ENCODE results near the gene STARD7.
"Not testable (repeated sequence)": the region's sequence is repeated elsewhere in the genome, so short reads cannot be mapped to it uniquely, and the experiment has no call there.

The STARD7 gene

DNA sequence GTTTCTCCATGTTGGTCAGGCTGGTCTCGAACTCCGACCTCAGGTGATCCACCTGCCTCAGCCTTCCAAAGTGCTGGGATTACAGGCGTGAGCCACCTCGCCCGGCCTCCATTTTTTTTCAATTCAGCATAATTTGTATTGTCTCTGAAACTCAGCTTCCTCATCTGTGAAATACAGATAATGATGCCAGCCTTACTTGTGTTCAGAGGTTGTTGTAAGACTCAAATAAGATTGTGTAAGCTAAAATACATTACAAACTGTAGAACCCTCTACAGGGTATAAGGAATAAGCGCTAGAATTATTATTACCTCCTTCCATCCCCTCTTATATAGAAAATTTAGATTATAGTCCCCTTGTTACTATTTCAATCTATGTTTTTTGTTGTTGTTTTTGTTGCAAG lies 24.8 kb upstream of the STARD7 start:
- no peak for DNase-seq

DNA sequence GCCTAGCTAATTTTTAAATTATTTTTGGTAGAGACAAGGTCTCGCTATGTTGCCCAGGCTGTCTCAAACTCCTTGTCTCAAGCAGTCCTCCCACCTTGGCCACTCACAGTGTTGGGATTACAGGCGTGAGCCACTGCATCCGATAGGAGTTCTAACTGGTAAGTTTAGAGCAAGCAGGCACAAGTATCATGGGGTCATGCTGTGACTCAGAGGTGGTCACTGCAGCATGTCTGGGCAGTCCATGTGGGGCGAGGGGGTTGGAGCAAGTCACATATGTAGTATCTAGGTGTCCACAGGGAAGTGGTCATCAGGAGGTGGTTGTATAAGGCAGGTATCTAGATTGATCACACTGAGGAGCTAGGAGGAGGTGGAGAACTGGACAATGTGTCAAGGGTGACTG lies 22.7 kb upstream of the STARD7 start:
- DNase-seq = no peak

DNA sequence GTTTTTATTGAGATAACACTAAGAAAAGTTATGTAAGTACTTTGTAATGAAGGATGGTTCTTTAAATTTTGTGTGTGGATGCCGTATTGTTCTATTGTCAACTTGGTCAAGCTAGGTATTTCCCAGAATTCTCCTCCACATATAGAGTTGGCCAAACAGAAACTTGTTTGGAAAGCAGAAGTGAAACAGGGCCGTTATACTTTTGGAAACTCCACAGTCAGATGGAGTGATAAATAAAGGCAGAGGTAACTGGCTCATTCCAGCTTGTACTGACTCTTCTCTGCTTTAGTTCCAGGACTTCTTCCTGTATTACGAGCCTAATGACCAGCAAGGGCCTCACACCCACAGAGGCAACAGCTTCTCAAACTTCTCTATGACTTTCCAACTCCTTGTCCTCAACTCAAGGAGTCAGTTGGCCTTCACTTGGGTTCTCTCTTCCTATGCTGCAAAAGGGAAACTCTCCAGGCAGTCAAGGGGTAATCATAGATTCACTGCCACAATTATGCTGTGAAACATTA lies 16.4 kb upstream of the STARD7 start:
- DNase-seq = no peak

DNA sequence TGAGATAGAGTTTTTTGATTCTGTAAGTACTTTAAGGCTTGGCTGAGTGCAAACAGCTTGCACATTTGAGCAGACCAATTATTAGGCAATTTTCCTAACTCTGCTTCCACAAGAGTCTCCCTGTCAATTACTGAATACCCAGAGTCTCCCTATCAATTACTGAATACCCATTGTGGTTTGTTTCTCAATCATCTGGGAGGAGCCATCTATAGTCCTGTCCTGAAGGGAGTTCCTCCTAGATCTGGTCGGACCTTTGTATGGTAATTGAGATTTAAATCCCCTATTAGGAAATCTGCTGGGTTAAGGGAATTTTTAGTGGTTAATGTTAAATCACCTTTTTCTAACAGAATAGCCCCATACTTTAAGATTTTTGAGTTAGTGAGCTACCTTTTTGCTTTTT lies 12.5 kb upstream of the STARD7 start:
- not testable (repeated sequence) for DNase-seq

DNA sequence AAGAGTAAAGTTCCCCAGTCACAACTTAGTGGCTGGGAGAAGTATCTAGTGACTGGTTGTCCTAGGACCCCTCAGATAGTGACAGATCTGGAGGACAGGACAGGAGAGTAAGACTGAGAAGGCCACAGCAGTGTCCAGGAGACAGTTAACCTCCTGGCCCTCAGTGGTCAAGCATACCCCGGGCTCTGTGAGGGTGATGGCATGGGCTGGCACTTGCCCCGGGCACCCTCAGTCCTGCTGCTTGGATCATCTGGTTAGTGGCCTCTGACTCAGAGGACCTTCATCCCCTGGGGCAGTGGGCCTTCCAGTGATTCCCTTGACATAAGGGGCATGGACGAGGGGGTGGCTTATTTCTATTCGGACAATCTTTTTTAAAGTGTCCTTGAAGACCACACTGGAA lies 11.3 kb upstream of the STARD7 start:
- not testable (repeated sequence) for DNase-seq

DNA sequence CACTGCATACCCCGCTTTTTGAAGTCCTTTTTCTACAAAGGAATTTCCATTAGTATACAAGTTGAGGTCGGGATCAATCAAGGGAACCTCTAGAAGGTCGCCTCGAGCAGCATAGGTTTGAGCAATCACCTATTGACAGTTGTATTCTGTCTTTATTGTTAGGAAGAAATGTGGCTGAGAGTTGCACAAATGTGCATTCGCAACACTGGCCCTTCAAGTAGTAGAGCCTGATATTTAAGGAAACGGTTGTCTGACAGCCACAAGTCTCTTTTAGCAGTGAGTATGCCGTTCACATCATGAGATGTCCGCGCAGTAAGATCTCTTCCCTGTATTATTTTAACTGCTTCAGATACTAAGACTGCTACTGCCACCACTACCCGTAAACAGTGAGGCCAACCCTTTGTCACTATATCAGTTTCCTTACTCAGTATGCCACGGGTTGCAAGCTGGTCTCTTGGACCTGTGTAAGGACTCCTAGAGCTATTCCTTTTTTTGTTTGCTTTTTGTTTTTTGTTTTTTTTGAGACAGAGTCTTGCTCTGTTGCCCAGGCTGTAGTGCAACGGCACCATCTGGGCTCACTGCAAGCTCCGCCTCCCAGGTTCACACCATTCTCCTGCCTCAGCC lies 10.0 kb upstream of the STARD7 start:
- DNase-seq = no peak

DNA sequence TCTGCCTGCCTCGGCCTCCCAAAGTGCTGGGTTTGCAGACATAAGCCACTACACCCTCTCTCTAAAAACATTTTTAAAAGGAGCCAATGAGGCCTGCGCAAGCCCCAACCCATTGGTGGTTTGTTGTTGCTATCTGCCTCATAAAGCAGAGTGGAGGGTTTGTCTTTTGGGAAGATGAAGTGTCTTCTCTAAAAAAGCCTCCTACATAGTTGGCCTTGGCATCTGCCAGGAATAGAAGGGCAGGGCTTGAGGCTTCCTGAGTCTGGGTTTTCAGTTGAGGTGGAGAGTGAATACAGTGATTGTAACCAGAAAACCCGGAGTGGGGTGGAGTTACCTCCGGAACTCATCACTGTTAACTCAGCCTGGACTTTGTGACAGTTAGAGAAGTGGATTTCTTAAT lies 5.9 kb upstream of the STARD7 start:
- no peak for DNase-seq

DNA sequence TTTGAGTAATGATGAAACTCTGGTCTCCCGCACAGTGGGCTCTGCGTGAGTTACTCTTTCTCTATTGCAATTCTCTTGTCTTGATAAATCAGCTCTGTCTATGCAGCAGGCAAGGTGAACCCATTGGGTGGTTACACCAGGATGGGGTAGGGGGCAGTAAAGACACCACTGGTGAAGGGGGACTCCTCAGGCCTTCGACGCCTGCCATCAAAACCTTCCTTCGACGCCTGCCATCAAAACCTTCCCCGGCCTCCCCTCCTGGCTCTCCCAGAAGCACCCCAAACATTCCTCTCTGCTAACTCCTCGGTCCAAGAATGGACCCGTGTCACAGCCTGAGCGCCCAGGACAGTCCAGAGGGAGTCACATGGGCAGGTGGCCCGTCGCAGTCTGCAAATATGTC lies 4.8 kb upstream of the STARD7 start:
- no peak for DNase-seq

DNA sequence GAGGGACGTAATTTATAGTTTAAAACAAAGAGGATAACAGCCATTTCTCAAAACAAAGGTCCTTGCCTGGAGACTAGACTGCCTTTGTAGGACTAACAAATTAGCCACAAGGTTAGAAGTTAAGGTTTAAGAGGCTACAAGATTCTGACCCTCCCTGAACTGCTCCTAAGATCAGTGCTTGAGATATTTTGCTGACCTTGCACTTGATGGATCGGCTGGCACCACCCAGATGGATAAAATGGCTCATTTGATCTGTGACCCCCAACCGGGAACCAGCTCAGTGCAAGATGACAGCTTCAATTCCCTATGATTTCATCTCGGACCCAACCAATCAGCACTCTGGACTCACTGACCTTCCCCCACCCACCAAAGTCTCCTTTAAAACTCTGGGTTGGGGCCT lies 3.7 kb upstream of the STARD7 start:
- DNase-seq = no peak

DNA sequence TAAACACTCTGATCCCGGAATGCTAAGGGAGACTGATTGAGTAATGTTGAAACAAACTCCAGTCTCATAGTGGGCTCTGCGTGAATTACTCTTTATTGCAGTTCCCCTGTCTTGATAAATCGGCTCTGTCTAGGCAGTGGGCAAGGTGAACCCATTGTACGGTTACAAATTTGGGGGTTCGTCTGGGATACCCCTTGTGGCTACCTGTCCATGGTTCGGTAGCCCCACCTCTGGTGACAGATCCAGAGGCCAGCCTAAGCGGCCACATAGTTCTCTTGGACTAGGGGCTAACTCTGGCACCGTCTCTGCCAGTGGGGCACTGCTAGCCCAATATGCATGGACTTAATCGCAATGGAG lies 1.1 kb upstream of the STARD7 start:
- no peak for DNase-seq

DNA sequence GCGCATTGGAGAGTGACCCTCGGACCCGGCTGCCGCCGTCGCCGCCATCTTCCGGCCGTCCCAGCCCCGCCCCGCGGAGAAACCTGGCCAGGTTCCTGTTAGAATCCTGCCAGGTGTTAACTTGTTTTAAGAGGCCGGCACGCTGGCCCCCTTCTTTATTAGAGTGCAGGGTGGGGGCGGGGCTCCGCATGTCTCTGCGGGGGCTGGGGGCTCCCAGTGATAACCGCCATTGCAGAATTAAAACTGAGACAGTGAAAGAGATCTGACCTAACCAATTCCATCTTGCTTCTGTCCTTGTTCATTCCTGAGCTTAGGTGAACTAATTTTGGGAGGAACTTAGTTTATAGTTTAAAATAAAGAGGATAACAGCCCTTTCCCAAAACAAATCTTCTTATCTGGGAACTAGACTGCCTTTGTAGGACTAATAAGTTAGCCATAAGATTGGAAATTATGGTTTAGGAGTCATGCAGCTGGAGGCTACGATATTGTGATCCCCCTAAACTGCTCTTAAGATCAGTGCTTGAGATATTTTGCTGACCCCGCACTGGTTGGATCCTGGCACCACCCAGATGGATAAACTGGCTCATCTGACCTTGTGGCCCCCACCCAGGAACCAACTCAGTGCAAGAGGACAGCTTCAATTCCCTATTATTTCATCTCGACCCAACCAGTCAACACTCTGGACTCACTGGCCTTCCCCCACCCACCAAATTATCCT lies 543 bp upstream of the STARD7 start:
- no peak for DNase-seq

DNA sequence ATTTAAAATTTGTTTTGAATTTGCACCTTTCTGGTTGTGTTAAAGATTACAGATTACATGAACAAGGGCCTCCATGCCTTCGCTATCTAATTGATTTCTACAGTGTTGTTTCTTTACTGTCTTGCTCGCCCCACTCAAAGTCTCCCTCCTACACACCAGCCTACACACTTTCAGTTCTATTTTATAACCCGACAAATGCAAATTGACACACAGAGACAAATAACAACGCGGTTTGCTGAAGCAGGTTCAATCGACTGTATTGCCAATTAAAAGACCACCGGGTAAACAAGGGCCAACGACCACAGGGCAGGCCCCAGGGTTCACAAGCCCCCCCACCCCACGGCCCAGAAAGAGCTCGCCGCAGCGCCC lies 869 bp downstream of the STARD7 start:
- no peak for DNase-seq

DNA sequence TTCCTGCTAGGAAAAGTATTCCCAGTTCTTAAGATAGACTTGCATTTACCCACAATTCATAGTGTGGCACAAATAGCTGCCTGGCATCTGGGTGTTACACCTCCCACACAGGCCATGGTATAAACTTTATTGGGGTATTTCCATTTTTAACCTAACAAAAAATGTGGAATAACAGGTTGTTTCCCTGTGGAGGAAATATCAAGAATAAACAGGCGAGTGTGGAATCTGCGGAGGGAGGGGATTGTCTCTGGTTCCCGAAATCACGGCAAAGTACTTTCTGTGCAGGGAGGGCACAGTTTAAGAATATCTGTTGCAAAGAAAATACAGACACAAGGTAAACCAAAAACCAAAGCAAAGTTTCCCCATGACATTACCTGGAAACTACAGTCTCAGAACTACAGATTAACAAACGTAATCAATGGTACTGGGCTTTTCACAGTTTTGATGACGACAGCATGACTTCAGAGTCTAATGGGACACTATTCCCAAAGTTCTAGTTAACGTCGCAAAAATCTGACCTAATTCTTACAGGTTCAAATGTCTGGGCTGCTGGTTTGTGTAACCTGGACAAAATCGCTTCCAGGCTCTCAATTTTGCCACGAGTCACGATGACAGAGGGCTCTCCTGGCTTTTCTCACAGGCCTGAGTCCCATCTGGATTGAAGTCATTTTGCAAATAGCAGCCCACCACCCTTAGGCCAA lies 1.4 kb downstream of the STARD7 start:
- no peak for DNase-seq

DNA sequence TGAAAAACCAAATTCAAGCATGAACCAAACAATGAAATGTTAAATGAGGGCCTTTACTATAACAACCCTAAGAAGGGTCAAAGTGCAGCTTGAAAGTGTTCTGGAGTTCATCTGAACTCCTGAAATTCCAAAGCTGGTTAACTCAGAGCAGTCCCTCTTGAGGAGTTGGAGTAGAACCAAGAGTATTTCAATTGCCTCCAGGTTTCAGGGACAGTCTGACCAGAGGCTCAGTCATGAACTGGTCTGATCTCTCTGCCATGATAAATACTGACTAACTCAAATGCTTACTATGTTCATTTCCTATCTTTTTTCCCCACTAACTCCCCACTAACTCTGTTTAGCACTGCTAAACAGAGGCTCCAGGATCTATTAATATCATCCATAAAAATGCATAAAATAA lies 2.7 kb downstream of the STARD7 start:
- no peak for DNase-seq

DNA sequence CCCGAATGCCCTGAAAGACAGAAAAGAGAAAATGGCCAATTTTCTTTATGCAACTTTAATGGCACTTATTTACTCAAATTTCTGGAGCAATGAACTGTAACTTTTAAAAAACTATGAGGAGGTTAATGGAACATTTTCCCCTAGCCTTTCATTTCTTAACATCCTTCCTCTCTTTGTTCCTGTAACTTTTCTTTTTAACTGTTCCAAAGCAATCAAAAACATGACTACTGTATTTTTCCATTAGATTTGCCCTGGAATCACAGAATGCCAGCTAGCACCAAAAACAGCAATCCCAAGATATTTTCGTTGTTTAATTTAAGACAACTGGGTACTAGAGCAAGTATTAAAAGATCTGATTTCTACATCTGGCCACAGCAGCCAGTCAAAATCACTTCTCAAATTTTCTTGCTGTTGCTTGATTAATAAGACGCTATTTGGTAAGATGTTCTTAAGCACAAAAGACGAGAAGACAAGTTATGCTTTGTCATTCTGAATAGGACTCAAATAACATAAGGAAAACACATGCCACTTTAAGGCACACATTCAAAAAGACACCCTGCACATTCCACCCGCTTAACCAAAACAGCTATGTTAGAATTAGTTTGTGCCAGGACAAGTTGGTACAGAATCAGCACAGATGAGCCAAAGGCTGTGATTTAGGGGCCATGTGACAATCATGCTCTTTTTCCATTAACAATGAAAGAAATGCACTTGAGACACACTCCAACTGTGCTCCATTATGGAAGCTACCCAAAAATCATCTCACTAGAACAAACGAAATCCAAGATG lies 3.6 kb downstream of the STARD7 start:
- DNase-seq = no peak

DNA sequence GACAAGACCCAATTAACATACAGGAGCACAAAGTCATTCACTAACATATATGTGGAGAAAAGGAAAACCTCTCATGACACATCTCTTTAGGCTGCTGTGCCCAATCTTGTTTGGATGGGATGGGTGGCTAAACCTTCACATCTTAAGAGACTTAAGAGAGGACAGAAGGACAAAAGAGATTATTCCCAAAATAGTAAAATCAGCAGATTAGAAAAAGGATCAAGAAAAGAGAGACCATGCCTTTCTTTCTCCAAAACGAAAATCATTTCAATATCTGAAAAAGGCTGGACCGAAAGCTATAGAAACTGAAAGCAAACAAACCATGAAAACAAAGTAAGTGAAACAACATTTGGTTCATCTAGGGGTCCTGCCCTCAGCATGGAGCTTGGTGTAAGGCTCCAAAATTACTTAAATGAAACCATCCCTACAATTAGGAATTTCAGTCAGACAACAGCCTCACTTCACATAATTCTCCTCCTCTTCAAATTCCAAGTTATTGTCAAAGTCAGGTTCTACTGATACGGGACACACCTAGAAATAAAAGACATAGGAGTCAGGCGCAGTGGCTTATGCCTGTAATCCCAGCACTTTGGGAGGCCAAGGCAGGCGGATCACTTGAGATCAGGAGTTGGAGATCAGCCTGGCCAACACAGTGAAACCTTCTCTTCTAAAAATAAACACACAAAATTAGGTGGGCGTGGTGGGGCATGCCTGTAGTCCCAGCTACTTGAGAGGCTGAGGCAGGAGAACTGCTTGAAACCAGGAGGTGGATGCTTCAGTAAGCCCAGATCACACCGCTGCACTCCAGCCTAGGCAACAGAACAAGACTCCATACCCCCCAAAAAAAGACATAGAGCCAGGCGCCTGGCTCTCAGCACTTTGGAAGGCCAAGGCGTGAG lies 5.2 kb downstream of the STARD7 start:
- DNase-seq = no peak

DNA sequence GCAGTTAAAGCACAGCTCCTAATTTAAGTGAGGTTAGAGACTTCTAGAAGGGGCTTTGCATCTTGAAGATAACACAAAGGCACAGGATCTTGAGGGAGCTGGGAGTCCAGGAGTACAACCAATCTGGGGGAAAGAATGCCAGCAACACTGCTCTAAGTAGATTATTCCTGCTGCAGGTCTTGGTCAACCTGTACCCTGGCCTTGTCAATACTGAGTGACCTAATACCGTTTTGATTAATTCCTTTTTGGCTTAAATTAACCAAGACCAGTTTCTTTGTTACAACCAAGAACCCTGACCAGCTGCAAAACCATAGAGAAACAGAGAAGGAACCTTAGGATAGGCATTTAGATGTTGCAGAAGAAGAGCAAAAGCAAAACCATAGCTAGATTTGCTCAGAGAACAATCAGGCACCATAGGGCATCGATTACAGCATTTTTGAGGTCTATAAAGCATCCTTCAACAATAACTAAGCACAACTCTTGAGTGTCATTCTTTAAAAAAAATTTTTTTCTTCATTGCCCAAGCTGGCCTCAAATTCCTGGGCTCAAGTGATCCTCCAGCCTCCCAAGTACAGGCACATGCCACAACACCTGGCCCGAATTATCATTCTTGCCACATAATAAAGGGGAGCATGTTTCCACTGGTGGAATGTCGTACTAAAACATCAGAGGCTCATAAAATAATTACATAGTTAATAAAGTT lies 6.3 kb downstream of the STARD7 start:
- DNase-seq = no peak

DNA sequence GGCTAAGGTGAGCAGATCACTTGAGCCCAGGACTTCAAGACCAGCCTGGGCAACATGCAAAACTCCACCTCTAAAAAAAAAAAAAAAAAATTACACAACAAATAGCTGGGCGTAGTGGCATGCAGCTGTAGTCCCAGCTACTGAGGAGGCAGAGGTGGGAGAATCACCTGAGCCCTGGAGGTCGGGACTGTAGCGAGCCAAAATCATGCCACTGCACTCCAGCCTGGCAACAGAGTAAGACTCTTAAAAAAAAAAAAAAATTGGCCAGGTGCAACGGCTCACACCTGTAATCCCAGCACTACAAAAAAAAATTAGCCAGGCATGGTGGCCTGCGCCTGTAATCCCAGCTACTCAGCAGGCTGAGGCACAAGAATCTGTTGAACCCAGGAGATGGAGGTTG lies 7.3 kb downstream of the STARD7 start:
- DNase-seq = no peak

DNA sequence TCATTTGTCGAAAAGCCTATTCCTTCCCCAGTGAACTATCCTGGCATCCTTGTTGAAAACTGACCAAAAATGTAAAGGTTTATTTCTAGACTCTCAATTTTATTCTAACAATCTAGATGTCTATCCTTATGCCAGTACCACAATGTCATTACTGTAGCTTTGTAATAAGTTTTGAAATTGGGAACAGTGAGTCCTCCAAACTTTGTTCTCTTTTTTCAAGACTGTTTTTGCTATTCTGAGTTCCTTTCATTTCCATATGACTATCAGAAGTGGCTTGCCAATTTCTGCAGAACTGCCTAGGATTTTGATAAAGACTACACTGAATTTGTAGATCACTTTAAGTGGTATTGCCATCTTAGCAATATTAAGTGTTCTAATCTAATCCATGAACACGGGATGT lies 9.7 kb downstream of the STARD7 start:
- DNase-seq = no peak

DNA sequence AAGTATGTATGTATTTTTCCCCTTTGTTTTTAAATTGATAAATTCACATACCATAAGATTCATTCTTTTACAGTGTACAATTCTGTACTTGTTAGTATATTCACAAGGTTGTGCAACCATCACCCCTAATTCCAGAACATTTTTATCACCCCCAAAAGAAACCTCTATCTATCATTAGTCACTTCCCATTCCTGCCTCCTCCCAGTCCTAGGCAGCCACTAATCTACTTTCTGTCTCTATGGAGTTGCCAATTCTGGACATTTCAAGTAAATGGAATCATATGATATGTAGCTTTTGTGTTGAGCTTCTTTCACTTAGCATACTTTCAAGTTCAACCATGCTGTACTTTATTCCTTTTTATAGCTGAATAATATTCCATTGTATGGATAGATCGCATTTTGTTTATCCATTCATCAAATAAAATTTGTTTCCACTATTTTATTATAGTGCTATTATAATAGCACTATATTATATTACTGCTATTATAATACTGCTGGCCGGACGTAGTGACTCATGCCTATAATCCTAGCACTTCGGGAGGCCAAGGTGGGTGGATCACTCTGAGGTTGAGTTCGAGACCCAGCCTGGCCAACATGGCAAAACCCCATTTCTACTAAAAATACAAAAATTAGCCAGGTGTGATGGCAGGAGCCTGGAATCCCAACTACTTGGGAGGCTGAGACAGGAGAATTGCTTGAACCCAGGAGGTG lies 10.9 kb downstream of the STARD7 start:
- DNase-seq = no peak

DNA sequence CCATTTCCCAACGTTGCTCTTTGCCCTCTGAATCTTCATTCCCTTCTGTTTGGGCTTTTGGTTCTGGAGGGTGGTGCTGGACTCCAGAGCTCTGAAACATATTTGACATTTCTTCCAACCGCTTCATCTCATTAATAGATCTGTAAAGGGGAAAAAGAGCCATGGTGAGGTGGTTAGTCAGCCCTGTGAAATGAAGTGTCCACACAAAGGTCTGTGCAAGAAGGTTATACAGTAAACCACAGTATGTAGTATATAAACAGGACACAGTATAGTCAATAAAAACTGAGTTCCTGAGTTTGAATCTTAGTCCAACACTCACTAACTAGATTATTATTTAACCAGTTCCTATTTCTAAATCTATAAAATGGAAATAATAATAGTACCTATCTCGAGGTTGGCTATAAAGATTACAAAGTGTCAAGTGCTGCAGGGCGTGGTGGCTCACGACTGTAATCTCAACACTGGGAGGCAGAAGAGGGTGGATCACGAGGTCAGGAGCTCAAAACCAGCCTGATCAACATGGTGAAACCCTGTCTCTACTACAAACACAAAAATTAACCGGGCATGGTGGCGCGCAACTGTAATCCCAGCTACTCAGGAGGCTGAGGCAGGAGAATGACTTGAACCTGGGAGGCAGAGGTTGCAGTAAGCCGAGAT lies 13.1 kb downstream of the STARD7 start:
- DNase-seq = no peak
